KMS-11 (cell line): ENCODE measurements around the gene DPT.

Experiments used
- H2AFZ ChIP-seq: fragments of 200-600 bp; sonication (generic); 2 replicates; pipeline ENCODE4 v1.6.1; 2016; ENCODE audit warnings: antibody characterized with exemption, mixed run types, low read depth
- H3K27ac ChIP-seq: fragments of 200-600 bp; sonication (generic); 2 replicates; pipeline ENCODE4 v1.6.1; 2016; ENCODE audit warnings: mild to moderate bottlenecking, mixed run types
- H3K27me3 ChIP-seq: fragments of 200-600 bp; sonication (generic); 2 replicates; pipeline ENCODE4 v1.6.1; 2017; ENCODE audit warnings: mild to moderate bottlenecking, low read depth, mixed run types, moderate library complexity; ENCODE audit not compliant: insufficient read depth
- H3K36me3 ChIP-seq: fragments of 200-600 bp; sonication (generic); 2 replicates; pipeline ENCODE4 v1.6.1; 2017; ENCODE audit warnings: mild to moderate bottlenecking, mixed run types; ENCODE audit not compliant: insufficient read depth
- H3K4me1 ChIP-seq: fragments of 200-600 bp; sonication (generic); 2 replicates; pipeline ENCODE4 v1.6.1; 2016; ENCODE audit warnings: mild to moderate bottlenecking, low read depth, mixed run types; ENCODE audit not compliant: poor library complexity, severe bottlenecking
- H3K4me2 ChIP-seq: fragments of 200-600 bp; sonication (generic); 2 replicates; pipeline ENCODE4 v1.7.0; 2016; ENCODE audit warnings: mild to moderate bottlenecking, mixed run types
- H3K4me3 ChIP-seq: fragments of 200-600 bp; sonication (generic); IDR thresholded peaks from 2 replicates; pipeline ENCODE4 v1.6.1; 2017; ENCODE audit warnings: low read depth, low read length, mixed read lengths; ENCODE audit not compliant: insufficient read depth
- H3K79me2 ChIP-seq: fragments of 200-600 bp; sonication (generic); 2 replicates; pipeline ENCODE4 v1.6.1; 2016; ENCODE audit warnings: low read depth, mixed run types; ENCODE audit not compliant: insufficient read depth
- H3K9ac ChIP-seq: fragments of 200-600 bp; sonication (generic); 2 replicates; pipeline ENCODE4 v1.6.1; 2016; ENCODE audit warnings: mild to moderate bottlenecking, mixed run types
- H4K20me1 ChIP-seq: fragments of 200-600 bp; sonication (generic); 2 replicates; pipeline ENCODE4 v1.6.1; 2016; ENCODE audit warnings: mild to moderate bottlenecking, mixed run types; ENCODE audit not compliant: insufficient read depth
- CTCF ChIP-seq: fragments of 200-600 bp; sonication (generic); conservative IDR thresholded peaks from 2 replicates; pipeline ENCODE4 v1.6.1; 2017; ENCODE audit warnings: low read depth, mild to moderate bottlenecking, antibody characterized with exemption, low read length, moderate library complexity, mixed read lengths

The DPT gene

DNA sequence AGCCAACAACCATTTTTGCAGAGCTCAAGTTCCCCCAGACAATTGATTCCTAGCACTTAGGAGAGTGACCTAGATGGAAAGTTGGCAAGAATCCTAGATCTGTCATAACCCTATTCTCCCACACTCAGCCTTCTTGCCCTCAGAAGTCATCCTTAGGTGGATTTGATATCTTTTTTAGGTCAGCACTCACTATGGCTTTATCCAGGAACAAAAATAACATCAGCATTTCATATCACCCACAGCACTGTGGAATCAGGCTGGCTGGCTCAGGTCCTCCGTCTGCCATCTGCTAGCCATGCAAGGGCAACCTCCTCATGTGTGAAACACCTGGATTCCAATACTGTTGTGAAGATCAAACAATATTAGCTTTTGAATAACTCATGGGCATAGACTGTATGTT is 6.0 kb downstream of the DPT start:
- no peak overlapping the region for H3K4me2 ChIP-seq
- H3K9ac ChIP-seq, result no peak overlapping the region
- no peak overlapping the region for H3K4me3 ChIP-seq
- H2AFZ ChIP-seq, result no peak overlapping the region
- no peaks in the 10 kb centered on the region; the same call in 1 of the 2 replicates for H3K27me3 ChIP-seq
- H3K27ac ChIP-seq, result no peak overlapping the region
- no peaks in the 10 kb centered on the region for H4K20me1 ChIP-seq
- peaks cover 10% of the 10 kb centered on the region for H3K4me1 ChIP-seq
- no peak for TF ChIP-seq CTCF
- H3K79me2 ChIP-seq, result no peaks in the 10 kb centered on the region
- no peaks in the 10 kb centered on the region for H3K36me3 ChIP-seq

GRCh38 chr1:168720839-168721238 is 8.2 kb downstream of the DPT start:
- peaks cover 10% of the 10 kb centered on the region for H3K4me1 ChIP-seq
- no peak overlapping the region for H3K27ac ChIP-seq

DNA sequence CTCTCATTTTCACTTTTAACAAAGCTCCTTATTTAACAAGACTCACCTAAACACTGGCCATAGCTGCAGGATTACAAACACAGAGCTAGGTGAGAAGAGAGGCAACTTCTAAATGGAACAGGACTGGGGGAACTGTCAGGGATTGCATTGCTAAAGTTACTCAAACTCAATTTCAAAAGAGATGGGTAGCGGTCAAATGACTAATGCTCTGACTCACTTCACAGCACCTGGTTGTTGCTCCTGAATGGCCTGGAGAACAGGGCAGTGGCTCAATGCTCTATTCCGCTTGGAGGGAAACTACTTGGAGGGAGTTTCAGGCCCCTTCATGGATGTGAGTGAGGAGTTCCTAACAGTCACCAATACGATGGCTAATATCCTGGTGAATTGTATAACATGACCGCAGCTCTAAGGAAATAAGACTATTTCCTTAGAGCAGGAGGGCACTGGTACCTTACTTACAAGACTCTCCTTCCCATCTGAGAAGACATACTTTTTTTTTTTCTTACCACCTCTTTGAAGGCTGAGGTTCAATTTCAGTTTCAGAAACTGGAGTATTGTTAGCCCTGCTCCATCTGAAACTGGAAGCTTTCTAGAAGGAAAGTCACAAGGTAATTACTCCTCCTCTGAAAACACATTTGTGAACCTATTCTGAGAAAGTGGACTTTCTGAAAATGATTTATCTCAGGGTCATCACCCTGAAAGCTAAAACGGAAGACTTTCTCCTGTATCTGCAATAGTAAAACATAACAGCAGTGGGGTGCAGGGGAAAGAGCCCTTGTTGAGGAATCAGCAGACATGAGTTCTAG is 9.5 kb downstream of the DPT start:
- Histone ChIP-seq H3K27ac (no peak overlapping the region), H3K27me3 (no peaks in the 10 kb centered on the region; the same call in 1 of the 2 replicates), H3K4me1 (peaks cover 10% of the 10 kb centered on the region), H2AFZ (no peak overlapping the region), H3K4me3 (no peak overlapping the region), H3K9ac (no peak overlapping the region), H3K79me2 (no peaks in the 10 kb centered on the region), H3K4me2 (peak overlapping the region; percentile 11; the same call in 1 of the 2 replicates), H4K20me1 (no peaks in the 10 kb centered on the region), H3K36me3 (no peaks in the 10 kb centered on the region)
- TF ChIP-seq CTCF, result no peak

More at GRCh38 chr1:168720839-168721238, 8.2 kb downstream of the DPT start:
- no peaks in the 10 kb centered on the region for H3K79me2 ChIP-seq
- H3K9ac ChIP-seq, result no peak overlapping the region
- TF ChIP-seq CTCF, result no peak
- H3K4me2 ChIP-seq, result no peak overlapping the region
- no peak overlapping the region for H2AFZ ChIP-seq
- H3K36me3 ChIP-seq, result no peaks in the 10 kb centered on the region
- no peaks in the 10 kb centered on the region for H4K20me1 ChIP-seq
- no peaks in the 10 kb centered on the region; the same call in 1 of the 2 replicates for H3K27me3 ChIP-seq
- H3K4me3 ChIP-seq, result no peak overlapping the region

- no peak for TF ChIP-seq CTCF
- H3K9ac ChIP-seq, result no peak overlapping the region
These were observed 10.8 kb downstream of the DPT start for GRCh38 chr1:168717906-168718891.

More at GRCh38 chr1:168717906-168718891, 10.8 kb downstream of the DPT start:
- Histone ChIP-seq H3K36me3 (no peaks in the 10 kb centered on the region), H3K4me2 (no peak overlapping the region), H3K27ac (no peak overlapping the region), H2AFZ (no peak overlapping the region), H3K4me3 (no peak overlapping the region), H3K27me3 (no peaks in the 10 kb centered on the region; the same call in 1 of the 2 replicates), H4K20me1 (no peaks in the 10 kb centered on the region), H3K4me1 (peaks cover 10% of the 10 kb centered on the region), H3K79me2 (no peaks in the 10 kb centered on the region)
